Measurements from ENCODE around the gene PTPRF. TPM values are rescaled to one million over a fixed set of nuclear protein-coding genes. Genes with fewer than 3 reads are reported as not detected.
"Not testable (repeated sequence)": the region's sequence is repeated elsewhere in the genome, so short reads cannot be mapped to it uniquely, and the experiment has no call there.

The PTPRF gene
- total and polyA plus RNA-seq, 11 donors, result 0.91 to 74.1 (median 5.8) TPM

- 59 to 66% (median 61%) methylated on average over 1 of the region's 1 CpG for WGBS, 4 donors
- DNase-seq (no peak), ATAC-seq (no peak)
- H3K4me3 ChIP-seq, result no peak overlapping the region
- H3K9me3 ChIP-seq, result no peaks in the 10 kb centered on the region
- peaks cover 0 to 3% (median 0%) of the 10 kb centered on the region in 9 donors for H3K27me3 ChIP-seq
- peaks cover 0 to 3% (median 0%) of the 10 kb centered on the region in 12 donors for H3K4me1 ChIP-seq
- no peak overlapping the region for H3K27ac ChIP-seq
- TF ChIP-seq, protein P1, sequence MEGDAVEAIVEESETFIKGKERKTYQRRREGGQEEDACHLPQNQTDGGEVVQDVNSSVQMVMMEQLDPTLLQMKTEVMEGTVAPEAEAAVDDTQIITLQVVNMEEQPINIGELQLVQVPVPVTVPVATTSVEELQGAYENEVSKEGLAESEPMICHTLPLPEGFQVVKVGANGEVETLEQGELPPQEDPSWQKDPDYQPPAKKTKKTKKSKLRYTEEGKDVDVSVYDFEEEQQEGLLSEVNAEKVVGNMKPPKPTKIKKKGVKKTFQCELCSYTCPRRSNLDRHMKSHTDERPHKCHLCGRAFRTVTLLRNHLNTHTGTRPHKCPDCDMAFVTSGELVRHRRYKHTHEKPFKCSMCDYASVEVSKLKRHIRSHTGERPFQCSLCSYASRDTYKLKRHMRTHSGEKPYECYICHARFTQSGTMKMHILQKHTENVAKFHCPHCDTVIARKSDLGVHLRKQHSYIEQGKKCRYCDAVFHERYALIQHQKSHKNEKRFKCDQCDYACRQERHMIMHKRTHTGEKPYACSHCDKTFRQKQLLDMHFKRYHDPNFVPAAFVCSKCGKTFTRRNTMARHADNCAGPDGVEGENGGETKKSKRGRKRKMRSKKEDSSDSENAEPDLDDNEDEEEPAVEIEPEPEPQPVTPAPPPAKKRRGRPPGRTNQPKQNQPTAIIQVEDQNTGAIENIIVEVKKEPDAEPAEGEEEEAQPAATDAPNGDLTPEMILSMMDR (IDR thresholded peaks at IDR 0.05), result no peak
- TF ChIP-seq POLR2A (IDR thresholded peaks at IDR 0.05), result no peak
- intact Hi-C loops (cut with DNase I), result loop anchor here in 2 of 10 donors (10.0 kb wide), 1 partner anchor 110 kb away; the partner anchor contains the start of gene PTPRF (in 2 of the 2)
- no peaks in the 10 kb centered on the region for H3K36me3 ChIP-seq
Measured at GRCh38 chr1:43644558-43644957, 113.9 kb downstream of the PTPRF start.

DNA sequence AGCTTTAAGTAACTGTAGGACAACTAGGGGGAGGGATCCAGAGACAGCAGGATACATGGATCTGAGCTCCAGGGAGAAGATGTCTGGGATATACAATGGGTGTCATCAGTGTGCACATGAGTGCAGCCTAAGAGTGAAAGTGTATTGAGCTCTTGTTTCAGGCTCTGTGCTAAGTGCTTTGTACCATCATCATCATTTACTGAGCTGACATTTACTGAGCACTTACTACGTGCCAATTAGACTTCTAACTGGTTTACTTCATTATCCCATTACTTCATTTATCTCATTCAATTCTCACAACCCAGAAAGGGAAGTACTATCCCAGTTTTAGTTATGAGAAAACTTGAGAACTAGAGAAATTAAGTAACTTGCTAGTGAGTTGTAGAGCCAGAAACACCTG is 114.8 kb downstream of the PTPRF start:
- Histone ChIP-seq H3K9me3 (no peaks in the 10 kb centered on the region), H3K27me3 (peaks cover 0 to 3% (median 0%) of the 10 kb centered on the region in 9 donors), H3K4me1 (peaks cover 0 to 3% (median 0%) of the 10 kb centered on the region in 12 donors), H3K27ac (no peak overlapping the region), H3K36me3 (no peaks in the 10 kb centered on the region), H3K4me3 (no peak overlapping the region)
- ATAC-seq (no peak), DNase-seq (no peak)
- TF ChIP-seq POLR2A (IDR thresholded peaks at IDR 0.05), result no peak
- TF ChIP-seq, protein P1 (IDR thresholded peaks at IDR 0.05), result no peak
- intact Hi-C loops (cut with DNase I), result loop anchor here in 2 of 10 donors (10.0 kb wide), 1 partner anchor 111 kb away; the partner anchor contains the start of gene PTPRF (in 2 of the 2)
- WGBS, 4 donors, result 81 to 100% (median 87%) methylated on average over 1 of the region's 1 CpG

GRCh38 chr1:43647331-43647730 is 116.6 kb downstream of the PTPRF start:
- H3K27ac ChIP-seq, DNase-seq, H3K36me3 ChIP-seq, H3K4me3 ChIP-seq, H3K27me3 ChIP-seq, ATAC-seq, H3K9me3 ChIP-seq: not testable (repeated sequence)
- intact Hi-C loops (cut with DNase I), result loop anchor here in 2 of 10 donors (10.0 kb wide), 1 partner anchor 113 kb away; the partner anchor contains the start of gene PTPRF (in 2 of the 2)
- WGBS, 4 donors, result 87 to 95% (median 91%) methylated on average over 9 of the region's 9 CpGs
- H3K4me1 ChIP-seq, result peaks cover 8 to 18% (median 15%) of the 10 kb centered on the region in 12 donors

DNA sequence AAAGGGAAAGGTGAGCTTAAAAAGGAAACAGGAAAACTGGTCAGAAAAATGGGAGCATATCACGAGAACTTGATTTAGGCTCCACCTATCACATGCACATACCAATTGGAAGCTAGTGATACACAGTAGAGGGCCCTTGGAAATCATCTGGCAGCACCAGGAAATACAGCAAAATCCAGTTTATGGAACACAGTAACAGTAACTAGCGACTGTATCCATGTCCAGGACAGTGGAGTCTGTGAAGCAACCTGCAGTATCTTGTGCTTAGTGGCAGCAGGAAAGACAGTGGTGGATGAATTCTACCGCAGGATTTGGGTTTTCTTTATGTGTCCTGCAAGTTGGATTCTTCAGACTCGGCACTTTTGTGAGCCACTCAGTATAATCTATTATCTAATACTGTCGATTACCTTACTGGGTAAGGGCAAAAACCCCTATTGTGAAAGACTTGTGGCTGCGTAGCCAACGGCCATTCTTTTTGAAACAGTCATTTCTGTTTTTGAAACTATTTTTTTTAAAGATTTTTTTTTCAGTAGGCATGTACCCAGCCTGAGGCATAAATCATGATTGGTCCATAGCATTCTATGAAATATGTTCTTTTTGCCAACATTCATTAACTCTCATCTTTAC is 117.7 kb downstream of the PTPRF start:
- peaks cover 0 to 8% (median 3%) of the 10 kb centered on the region in 9 donors for H3K36me3 ChIP-seq
- H3K4me3 ChIP-seq, result peak overlapping the region in 1 of 12 donors; percentile 83
- intact Hi-C loops (cut with DNase I), result loop anchor here in 4 of 10 donors (2.0 to 10.0 kb wide), 3 partner anchors 58 to 120 kb away; partner anchors contain the start of genes PTPRF (in 2 of the 4) and ST3GAL3 (in 1 of the 4)
- H3K4me1 ChIP-seq, result peaks cover 8 to 25% (median 15%) of the 10 kb centered on the region in 12 donors
- WGBS, 4 donors, result 83 to 88% (median 85%) methylated on average over 7 of the region's 7 CpGs
- H3K27ac ChIP-seq, result peak overlapping the region in 1 of 12 donors; percentile 87
- H3K9me3 ChIP-seq, result no peaks in the 10 kb centered on the region
- DNase-seq (no peak), ATAC-seq (no peak)
- H3K27me3 ChIP-seq, result peaks cover 0 to 3% (median 0%) of the 10 kb centered on the region in 9 donors
- TF ChIP-seq POLR2A (IDR thresholded peaks at IDR 0.05), result no peak
- TF ChIP-seq, protein P1 (IDR thresholded peaks at IDR 0.05), result no peak
